HL-60 (cell line): Measurements from ENCODE around the gene CATSPERB.

Experiments
- CTCF ChIP-seq: IDR thresholded peaks from one replicate; pipeline ENCODE4 v1.5.1; 2011; ENCODE audit warnings: low read length, control low read depth, inconsistent platforms; ENCODE audit not compliant: insufficient read depth
- GABPA ChIP-seq: IDR thresholded peaks from 2 replicates; pipeline ENCODE4 v1.6.1; 2012; ENCODE audit warnings: low read depth
- POLR2AphosphoS5 ChIP-seq: IDR thresholded peaks from 2 replicates; pipeline ENCODE4 v1.6.1; 2012; ENCODE audit warnings: low read depth
- REST ChIP-seq: IDR thresholded peaks from 2 replicates; pipeline ENCODE4 v1.6.1; 2012; ENCODE audit warnings: low read depth; ENCODE audit not compliant: insufficient replicate concordance

- TF ChIP-seq CTCF (no peak), REST (no peak), POLR2AphosphoS5 (no peak), GABPA (no peak)
Measured at GRCh38 chr14:91533623-91534022, 198.3 kb downstream of the CATSPERB start.
